Measurements from ENCODE around the gene CERK.
"Not testable (repeated sequence)": the region's sequence is repeated elsewhere in the genome, so short reads cannot be mapped to it uniquely, and the experiment has no call there.

CERK gene, protein sequence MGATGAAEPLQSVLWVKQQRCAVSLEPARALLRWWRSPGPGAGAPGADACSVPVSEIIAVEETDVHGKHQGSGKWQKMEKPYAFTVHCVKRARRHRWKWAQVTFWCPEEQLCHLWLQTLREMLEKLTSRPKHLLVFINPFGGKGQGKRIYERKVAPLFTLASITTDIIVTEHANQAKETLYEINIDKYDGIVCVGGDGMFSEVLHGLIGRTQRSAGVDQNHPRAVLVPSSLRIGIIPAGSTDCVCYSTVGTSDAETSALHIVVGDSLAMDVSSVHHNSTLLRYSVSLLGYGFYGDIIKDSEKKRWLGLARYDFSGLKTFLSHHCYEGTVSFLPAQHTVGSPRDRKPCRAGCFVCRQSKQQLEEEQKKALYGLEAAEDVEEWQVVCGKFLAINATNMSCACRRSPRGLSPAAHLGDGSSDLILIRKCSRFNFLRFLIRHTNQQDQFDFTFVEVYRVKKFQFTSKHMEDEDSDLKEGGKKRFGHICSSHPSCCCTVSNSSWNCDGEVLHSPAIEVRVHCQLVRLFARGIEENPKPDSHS

DNA sequence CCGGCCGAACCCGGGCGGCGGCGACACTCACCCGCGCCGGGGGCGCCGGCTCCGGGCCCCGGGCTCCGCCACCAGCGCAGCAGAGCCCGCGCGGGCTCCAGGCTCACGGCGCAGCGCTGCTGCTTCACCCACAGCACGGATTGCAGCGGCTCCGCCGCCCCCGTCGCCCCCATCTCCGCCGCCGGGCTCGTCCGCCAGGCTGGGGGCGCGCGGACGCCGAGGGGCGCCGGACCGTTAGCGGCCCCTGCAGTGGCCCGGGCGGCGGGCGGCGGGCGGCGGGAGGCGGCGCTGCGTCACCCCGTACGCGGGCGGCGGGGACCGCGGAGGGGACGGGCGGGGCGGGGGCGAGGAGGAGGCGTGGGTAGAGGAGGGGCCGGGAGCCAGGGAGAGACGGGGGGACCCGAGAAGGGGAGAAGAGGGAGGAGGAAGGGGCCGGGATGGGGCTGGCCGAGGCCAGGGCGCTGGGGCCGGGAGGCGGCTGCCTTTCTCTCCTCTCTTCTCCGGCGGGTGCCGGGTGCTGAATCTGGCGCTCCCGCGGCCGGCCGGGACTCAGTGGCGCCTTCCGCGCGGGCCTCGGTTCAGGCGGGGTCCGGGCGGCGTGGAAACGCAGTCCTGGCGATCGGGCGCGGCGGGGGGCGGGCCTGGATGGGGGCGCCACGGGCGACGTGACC, at the start of gene CERK:
Gene CERK (minus strand): TSS at position 277 of the 671 bp plus-strand sequence. CDS start 104 bp downstream, at position 173.
- DNase-seq (ENCODE audit: low read depth, low spot score) = no peak

DNA sequence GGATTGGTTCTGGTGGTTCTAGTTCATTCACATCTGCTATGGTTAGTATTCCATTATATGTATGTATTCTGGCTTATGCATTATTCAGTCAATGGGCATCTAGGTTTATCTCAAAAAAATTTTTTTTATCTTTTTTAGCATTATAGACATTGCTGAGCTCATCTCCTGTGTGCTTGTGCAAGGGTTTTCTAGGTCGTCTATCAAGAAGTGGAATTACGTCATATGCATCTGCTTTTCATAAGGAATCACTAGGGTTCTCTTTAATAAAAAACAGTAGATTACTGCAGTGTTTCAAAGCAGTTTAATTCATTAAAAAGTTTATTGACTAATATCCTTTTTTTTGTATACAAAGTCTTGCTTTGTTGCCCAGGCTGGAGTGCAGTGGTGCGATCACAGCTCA, 45.7 kb upstream of the CERK start:
- no peak for DNase-seq (ENCODE audit: low read depth, low spot score)

DNA sequence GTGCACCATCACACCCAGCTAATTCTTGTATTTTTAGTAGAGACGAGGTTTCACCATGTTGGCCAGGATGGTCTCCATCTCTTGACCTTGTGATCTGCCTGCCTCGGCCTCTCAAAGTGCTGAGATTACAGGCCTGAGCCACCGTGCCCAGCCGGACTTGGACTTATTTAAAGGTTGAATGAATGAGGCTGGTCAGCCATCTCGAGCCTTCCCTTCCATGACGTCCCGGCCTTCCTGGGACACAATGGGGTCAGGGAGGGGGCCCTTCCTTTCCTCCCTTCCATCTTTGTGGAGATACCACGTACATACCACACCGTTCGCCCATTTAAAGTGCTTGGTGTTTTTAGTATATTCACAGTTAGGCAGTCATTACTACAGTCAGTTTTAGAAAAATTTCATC, 44.1 kb upstream of the CERK start:
- not testable (repeated sequence) for DNase-seq (ENCODE audit: low read depth, low spot score)

DNA sequence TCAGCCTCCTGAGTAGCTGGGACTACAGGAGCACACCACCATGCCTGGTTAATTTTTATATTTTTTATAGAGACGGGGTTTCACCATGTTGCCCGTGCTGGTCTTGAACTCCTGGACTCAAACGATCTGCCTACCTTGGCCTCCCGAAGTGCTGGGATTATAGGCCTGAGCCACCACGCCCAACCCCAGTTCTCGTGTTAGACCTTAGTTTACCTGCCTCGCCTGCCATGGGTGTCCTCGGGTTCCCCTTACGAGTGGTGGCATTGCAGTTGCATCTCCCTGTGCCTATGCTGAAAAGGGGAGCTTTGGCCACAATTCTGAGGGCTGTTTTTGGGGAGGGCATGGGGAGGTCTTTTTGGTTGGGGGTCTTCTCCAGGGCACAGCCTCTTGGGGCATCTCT, 43.2 kb upstream of the CERK start:
- no peak for DNase-seq (ENCODE audit: low read depth, low spot score)

DNA sequence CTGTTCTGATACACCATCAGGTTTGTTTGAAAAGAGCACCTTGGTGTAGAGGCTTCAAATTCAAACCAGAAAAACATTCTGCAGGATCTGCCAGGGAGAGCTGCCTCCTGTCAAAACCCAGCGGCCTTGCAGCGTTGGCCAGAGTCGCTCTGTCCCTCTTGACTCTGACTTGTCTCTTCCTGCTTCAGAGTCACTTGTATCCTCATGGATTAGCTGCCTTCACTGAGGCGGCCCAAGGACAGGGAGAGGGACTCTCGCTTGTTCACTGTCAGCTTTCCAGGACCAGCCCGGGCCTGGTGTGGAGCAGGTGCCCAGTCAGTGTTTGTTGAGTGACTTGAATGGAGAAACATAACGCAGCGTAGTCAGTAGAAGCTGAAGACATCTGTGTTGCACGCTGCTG, 42.4 kb upstream of the CERK start:
- DNase-seq (ENCODE audit: low read depth, low spot score) = no peak

DNA sequence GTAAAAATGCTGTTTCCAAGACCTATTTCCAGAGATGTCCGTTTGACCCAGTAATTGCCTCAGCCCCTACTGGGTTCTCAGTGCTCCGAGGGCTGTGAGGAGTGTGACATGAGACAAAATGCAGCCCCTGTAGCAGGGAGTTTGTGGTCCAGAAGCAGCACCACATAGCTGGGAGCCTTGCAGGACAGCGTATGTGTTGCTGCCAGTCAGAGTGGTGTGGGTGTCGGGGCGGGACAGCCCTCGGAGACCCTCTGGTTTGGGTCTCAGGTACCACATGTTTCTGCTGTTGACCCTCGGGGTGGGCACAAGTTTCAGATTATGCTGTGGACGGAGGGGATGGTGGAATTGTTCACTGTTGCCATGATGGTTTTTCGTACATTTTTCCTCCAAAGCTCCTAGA, 41.6 kb upstream of the CERK start:
- DNase-seq (ENCODE audit: low read depth, low spot score) = no peak

DNA sequence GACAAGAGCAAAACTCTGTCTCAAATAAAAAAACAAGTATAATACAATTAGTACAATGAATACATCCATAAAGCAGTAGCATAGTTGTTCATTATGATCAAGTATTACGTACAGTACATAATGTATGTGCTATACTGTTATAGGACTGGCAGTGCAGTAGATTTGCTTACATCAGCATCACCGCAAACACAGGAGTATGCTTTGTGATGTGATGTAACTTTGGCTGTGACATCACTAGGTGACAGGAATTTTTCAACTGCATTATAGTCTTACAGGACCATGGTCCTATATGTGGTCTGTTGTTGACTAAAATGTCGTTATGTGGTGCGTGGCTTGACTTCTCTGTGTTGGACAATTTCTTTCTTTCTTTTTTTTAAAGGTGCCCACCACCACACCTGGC, 41.0 kb upstream of the CERK start:
- no peak for DNase-seq (ENCODE audit: low read depth, low spot score)

DNA sequence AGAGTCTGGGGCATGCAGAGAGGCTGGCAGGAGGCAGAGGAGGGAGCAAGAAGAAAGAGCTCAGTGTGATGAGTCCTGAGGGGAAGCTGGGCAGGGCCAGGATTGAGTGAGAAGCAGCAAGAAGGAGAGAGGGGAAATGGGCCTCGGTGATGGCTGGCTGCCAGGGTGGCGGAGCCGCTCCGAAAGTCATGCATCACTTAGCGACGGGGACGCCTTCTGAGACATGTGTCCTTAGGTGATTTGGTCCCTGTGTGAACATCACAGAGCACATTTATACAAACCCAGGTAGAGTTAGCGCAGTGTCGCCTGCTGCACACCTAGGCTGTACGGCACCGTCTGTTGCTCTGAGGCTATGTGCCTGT, 39.5 kb upstream of the CERK start:
- no peak for DNase-seq (ENCODE audit: low read depth, low spot score)

DNA sequence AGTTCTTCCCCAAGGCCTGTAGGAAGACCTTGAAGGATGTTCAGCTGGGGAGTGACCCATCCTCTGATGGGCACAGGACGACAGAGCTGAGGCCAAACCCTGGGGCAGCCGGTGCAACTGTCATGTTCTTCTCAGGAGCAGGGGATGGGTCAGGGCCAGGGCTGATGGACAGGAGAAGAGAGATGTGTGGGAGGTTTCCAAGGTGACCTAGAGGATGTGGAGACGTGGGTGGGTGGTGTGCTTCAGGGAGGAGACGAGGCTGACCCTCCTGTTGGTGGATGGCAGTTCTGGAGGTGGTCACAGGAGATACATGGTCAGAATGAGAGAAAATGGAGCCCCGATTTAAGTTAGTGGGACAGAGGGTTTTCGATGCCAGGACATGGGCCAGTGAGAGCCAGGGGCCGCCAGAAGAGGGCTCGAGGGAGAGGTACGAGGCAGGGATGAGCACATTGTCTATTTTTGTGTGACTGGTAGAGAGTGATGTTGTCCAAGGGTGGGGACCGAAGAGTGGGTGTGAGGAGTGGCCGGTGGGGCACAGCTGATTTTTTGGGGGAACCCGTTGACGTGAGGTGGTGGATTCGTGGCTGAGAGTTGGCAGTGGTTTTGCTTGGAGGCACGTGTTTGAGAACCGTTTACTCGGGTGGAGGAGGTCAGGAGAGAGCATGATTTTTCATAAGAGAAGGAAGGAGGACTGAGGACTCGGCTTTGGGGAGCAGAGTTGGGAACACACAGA, 39.0 kb upstream of the CERK start:
- no peak for DNase-seq (ENCODE audit: low read depth, low spot score)

DNA sequence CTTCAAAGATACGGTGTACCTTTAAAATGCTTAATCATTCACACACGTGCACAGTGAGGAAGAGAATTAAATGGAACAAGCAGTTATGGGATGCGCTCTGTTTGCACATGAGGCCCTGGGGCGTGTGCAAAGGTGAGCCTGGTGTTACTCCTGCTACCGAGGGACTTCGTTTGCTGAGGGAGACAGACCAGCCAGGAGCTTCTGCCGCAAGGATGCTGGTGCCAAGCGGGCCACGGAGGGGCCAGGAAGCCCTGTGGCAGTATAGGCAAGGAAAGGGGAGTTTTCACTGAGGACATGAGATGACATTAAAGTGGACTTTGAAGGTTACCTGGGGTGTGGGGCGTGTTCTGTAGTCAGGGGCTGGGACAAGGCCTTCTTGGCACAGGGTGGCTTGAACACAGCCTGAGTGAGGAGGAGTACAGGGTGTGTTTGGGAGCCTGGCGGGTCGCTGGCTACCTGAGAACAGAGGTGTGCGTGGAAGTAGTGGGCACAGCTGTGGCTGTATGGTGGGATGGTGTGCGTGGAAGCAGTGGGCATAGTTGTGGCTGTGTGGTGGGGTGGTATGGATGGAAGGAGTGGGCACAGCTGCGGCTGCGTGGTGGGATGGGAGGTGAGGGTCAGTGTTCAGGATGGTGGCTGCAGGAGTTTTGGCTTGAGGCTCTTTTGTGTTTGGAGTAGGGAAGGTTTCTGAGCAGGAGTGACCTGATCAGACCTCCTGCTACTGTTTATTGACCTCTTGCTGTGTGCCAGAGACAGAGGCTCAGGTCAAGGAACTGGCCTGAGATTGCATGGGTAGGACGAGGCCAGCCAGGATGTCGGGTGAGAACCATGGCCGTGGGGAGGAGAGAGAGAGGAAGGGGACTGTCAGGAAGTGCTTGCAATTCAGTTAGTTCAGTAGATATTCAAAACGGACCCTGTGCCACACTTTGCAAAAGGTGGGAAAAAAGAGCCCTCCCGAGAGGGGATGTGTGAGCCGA, 38.1 kb upstream of the CERK start:
- no peak for DNase-seq (ENCODE audit: low read depth, low spot score)

DNA sequence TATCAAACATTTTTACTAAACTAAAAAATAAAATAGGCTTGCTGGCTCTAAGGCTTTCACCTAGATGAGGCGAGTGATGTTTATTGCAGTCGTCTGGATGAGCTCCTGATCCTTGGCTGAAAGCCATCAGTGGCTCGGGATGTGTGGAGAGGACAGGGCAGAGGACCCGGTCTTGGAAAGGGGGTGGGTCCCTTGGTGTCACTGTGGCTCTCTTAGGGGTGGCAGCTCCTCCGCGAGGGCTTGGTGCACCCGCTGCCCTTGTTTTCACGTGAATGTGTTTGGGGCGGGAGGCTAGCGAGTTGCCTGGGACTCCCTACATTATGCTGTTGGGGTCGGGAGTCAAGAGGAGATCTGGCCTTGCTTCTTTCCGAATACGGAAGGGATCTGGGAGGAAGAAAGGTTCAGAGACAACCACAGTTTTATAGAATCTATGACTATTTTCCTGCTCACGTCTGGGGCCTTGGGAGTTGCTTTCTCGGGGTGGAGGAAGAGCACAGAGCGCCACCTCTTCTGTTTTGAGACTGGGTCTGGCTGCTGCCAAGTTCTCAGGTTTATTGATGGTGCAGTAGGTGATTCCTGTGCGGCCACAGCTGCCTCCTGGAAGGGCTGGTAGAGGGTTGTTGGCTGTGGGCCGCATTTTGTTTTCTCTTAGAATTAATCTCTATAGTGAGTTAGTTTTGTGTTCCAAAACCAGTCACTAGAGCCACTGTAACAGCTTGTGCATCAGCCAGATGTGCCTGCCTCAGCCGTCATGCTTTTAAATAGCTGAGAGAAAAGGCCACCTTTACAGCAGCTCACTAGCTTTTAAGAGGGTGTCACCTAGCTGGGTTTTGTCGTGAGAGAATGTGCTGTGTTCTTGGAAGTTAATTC, 37.2 kb upstream of the CERK start:
- DNase-seq (ENCODE audit: low read depth, low spot score) = no peak

DNA sequence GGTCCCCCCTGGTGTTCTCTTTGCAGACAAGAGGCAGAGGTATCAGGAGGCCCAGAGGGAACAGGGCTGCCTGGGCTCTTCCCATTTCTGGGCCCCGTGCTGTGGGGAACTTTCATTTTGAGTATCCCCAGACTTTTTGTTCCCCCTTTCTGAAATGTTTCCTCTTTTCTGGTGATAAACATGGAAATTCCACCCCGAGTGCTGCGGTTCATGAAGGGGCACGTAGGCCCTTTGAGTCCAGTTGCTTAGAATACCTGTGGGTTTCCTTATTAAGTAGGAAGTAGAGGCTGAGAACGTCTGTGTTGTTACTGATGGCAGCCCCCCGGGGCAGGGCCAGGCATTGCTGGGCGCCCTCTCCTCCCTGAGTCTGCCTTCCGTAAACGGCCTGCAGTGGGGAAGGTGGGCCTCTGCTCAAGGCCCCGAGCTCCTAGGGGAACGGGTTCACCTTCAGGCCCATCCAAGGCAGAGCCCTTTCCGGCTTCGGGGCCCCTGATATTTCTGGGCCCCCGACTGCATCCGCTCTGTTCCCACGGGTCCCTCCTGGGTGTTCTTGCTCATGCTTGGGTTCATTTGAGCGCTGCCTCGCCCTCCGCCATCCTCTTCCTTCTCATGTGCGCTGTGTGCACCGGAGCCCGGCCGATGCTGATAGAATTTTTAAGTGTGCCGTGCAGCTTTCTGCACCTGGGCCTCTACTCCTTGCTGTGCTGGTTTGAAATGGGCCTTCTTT, 36.4 kb upstream of the CERK start:
- DNase-seq (ENCODE audit: low read depth, low spot score) = no peak

DNA sequence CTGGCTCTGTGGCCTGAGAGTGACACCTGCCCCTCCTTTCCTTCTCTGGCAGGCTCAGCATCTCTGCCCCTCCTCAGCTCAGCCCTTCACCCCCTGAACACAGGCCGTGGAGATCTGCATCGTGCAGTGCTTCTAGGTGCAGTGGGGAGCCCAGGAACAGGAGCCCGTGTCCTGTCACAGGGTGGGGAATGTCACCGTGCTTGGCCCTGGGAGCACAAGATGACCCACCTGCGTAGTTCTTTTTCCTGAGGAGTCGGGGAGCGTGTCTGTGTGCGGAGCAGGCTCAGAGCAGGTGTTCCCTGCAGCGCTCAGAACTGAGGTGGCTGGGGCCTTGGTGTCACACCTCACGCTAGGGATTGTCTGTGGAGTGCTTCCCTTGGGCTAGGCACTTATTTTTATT, 35.0 kb upstream of the CERK start:
- DNase-seq (ENCODE audit: low read depth, low spot score) = no peak

DNA sequence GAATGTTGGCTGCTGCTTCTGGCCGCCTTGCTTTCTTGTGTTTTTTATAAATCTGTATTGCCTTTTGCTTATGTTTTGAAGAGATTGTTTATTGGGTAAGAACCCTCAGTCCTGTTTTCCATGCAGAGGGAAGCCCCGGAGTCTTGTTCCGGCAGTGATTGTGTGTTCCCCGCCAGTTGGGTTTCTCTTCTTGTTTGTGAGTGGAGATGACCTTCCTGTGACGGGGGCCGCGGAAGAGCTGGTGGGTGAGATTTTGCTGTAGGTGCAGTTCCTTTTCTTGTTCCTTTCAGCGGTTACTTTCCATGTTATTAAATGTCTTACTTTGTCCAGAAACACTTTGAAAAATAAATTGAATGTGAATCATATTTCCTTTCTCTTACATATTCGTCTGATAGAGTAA, 32.7 kb upstream of the CERK start:
- DNase-seq (ENCODE audit: low read depth, low spot score) = no peak

DNA sequence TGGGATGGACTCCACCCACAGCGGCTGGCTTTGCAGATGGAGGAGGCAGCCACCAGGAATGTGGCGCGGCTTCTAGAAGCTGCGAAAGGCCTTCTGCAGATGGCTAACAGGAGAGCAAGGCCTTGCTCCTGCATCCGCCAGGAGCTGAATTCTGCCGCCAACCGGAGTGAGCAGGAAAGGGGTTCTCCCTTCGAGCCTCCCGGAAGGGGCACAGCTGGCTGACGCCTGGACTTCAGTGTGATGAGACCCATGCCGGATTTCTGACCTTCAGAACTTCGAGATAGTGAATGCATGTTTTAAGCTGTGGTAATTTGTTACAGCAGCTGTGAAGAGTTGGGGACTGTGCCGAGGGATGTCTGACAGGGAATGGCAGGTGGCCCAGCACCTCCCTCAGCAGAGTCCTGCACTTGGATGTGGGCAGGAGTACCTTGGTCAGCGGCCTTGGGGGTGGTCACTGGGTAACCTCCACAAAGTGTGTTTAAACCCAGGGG, 32.1 kb upstream of the CERK start:
- DNase-seq (ENCODE audit: low read depth, low spot score) = no peak

DNA sequence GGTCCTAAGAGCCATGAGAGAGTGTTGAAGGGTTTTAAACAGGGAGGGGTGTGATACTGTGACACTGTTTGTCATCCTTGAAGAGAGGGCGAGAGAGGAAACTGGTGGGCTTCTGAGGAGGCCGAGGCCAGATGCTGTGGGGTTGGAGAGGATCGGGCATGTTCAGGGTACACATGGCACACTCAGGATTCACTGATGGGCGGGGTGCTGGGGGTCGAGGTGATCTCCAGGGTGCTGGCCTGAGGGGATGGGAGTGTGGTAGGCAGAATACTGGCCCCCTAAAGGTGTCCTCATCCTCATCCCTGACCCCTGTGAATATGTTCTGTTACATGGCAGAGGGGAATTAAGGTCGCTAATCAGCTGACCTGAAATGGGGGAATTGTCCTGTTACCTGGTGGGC, 31.7 kb upstream of the CERK start:
- no peak for DNase-seq (ENCODE audit: low read depth, low spot score)

DNA sequence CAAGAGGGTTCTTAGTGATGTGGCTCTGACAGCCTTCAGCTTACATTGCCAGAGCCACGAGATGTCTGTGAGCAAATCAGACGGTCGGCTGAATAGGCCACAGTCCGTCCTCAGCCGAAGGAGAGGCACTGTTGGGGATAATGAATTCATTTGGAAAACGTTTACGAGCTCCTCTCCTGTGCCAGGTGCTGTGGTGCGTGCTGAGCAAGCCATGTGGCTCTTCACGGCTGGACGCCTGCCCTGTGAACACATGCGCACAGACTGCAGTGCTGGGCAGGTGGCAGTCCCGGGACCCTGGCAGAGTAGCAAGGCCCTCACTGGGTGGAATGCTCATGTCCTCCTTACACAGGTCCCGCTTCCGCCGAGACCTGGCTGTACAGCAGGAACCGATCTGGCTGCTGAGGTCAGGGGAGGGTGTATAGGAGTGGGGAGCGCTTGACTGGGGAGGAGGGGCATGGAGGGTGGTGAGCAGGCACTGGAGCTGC, 31.2 kb upstream of the CERK start:
- DNase-seq (ENCODE audit: low read depth, low spot score) = no peak

DNA sequence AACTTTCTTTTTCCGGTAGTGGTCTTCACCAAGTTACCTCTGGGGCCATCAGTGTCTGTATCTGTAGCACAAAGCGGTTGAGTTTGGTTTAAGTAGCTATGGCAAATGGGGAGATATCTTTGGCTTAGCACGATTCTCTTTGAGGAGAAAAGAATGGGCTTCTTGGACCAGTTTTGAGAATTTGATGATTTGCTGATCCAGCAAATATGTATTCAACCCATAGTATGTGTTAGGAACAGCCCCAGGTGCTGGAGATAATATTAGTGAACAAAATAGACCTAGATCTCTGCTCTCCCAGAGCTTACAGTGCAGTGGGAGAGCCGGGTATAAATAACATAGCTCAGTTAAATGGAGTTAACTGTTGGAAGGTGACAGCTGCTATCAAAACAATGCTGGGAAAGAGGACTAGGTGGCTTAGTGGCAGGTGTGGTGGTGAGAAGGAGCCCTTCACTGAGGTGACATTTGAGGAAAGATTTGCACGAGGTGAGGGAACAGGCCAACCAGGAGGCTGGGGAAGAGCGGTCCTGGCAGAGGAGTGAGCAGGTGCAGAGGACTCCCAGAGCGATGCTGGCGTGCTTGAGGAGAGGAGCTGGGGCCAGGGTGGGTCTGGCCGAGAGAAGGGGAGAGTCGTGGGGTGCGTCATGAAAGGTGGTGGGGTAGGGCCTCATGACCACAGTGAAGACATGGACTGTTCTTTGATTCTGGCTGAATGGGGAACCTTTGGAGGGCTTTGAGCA, 29.4 kb upstream of the CERK start:
- DNase-seq (ENCODE audit: low read depth, low spot score) = no peak

DNA sequence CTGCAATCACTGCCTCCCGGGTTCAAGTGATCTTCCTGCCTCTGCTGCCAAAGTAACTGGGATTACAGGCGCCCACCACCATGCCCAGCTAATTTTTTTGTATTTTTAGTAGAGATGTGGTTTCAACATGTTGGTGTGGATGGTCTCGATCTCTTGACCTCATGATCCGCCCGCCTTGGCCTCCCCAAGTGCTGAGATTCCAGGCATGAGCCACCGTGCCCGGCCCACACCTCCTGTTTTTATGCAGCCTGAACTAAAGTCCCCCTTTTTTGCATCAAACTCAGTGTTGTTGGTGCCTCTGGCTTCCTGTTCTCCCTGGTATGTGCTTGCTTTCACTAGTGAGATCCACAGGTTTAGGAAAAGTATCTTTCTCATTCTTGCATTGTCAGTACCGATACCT, 28.6 kb upstream of the CERK start:
- DNase-seq (ENCODE audit: low read depth, low spot score) = no peak

Data from activated naive CD8-positive, alpha-beta T cell treated with anti-CD3 and anti-CD28 coated beads, Interleukin-2, amount 50 U/mL, for 16 hours (primary cell).